Erythroblast (primary cell): ENCODE results near the gene S100A9.

Source experiments
- DNase-seq, 2 experiments: peaks; one replicate each; lab custom pipeline; 2025; lab: John Stamatoyannopoulos, UW
- GATA1 ChIP-seq: IDR thresholded peaks from 2 replicates; pipeline ENCODE4 v1.6.1; 2011; ENCODE audit warnings: low read depth, mild to moderate bottlenecking, control low read depth, low read length, moderate library complexity
- POLR2A ChIP-seq: IDR thresholded peaks from 2 replicates; pipeline ENCODE4 v1.6.1; 2011; ENCODE audit warnings: mild to moderate bottlenecking, low read length

Gene S100A9

DNA sequence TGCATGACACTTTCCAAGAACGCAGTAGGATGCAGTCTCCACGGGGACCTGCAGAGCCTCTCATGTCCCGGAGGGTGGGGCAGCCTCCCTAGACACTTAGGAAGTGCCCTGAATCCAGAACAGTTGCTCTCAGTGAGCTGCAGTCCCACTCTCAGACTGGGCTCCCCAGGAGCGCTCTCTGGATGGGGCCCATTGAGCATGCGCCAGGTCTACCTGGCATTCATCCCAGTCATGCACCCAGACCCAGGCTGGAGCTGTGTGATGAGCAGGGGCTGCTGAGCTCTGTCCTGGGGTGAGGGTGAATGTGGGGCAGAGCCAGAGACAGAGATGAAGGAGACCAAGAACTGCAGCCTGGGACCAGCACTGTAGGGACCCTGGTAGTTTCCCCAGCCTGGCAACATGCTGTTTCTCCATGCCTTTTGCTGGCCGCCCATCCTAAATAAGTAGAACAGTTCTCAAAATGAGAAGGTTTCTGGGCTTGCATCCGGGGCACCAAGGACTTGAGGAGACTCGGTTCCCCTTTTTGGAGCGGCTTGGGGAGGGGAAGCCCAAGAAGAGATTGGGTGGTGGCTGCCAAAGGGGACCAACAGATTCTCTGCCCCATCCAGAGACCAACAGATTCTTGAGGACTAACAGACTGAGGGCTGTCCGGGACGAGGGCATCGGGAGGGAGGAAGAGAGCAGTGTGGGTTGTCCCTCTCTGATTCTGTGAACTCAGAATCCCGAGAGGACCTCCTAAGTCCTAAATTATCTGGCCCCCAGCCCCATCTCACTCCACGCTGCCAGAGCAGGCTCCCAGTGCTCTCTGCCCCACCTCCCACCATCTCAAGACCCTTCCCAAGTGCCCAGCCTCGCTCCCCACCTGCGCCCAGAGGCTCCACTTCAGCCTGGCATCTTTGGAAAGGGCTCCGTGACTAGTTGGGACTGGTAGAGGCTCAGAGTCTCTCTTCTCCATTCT lies 8.0 kb upstream of the S100A9 start:
- TF ChIP-seq GATA1 (no peak), POLR2A (no peak)

DNA sequence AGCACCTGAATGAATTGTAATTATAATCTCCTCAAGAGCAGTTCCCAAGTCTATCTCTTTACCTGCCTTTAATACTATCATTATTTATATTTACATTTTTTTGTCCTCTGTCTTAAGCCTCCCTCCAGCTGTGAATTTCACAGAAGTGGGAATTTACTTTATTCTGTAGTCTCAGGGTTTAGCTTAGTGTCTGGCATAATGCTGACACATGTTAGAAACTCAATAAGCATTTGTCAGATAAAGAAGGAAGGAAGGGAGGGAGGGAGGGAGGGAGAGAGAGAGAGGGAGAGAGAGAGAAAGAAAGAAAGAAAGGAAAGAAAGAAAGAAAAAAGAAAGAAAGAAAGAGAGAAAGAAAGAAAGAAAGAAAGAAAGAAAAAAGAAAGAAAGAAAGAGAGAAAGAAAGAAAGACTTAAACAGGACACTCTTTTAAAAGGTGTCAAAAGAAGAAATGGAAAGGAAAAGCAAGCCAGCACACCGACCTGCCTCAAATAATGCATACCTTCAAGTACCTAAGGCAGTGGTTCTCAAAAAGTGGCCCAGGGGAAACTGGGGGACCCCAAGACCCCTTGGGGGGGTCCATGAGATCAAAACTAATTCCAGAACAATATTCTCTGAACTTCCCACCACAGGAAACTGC lies 7.2 kb upstream of the S100A9 start:
- peak; percentile 11 to 18 for DNase-seq
- TF ChIP-seq POLR2A (no peak), GATA1 (no peak)

More for the DNA sequence above, 8.0 kb upstream of the S100A9 start:
- peak; percentile 18 to 20 for DNase-seq

DNA sequence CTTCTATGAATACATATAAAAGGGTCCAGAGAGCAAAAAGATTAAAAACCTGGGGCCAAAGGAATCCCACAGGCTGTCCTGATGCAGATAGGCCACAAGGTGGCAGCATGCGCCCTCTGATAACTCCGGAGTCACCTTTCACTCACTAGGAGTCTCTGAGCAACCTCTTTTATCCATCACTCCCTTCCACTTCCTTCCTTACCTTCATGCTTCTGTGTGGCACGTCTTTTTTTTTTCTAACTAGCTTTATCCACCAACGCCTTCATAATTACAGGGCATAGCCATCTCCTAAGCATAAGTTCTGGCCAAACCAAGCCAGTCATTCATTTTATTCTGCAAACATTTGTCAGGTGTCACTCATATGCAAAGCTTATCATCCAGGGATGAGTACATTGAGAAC lies 5.1 kb upstream of the S100A9 start:
- DNase-seq, result peak; percentile 72 to 82
- TF ChIP-seq POLR2A, result no peak
- no peak for TF ChIP-seq GATA1

DNA sequence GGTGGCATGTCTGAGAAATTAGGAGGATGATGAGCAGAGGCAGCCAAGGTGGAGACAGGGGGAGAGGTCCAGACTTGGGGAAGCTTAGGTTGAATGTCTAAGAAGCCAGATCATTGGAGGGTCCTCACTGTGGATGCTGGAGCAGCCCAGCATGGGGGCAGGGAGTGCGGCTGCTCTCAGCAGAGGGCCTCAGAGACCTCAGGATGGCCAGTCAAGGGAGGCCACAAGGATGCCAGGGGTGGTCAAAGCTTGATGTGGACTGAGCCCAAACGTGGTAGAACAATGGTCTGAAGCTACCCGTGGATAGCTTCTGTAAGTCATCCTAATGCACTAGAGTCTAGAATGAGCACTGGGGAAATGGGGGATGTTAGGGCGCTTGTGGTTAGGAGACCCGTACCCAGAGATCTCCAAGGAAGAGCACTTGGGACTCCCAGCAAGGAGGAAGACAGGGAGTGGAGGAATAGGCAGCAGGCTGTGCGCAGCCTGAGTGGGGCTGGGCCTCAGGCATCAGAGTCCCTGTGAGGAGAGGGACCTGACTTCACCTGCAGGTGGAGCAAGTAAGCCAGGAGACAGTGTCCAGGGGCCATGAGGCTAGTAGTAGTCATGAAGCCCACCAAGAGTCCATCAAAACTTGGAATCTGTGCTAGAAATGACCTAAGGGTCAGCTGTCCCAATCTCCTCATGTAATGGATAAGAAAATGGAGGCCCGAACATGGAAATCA lies 4.3 kb upstream of the S100A9 start:
- peak; percentile 14 to 17 for DNase-seq

DNA sequence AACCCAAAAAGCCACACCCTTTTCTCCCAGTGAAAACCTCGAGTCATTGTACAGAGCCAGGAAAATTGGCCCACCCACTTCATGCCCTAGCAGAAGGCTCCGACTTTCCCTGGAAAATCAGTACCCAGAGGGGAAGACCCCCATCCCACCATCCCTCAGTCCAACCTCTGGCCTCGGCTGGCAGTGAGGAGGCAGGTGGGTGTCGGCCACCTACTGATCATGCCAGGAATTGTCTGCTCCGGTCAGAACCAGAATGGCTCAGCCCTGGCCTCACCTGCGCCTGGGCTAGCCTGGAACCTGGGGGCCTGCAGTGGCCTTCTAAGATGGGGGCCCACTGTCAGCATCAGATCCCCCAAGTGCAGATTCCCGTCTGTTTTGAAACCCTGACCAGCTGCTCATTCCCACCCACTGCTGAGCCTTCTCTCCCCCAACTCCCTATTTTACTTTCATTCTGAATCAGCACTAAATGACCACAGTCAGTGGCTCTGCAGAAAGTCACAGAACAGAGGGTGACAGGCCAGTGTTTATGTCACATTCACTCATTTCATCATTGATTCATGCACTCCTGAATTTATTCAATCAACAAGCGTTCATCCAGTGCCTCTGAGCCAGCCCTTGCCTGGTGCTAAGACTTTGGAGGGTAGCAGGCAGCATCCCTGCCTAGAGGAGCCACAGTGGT lies 3.0 kb upstream of the S100A9 start:
- no peak for DNase-seq
- TF ChIP-seq GATA1 (no peak), POLR2A (no peak)

More for the DNA sequence above, 4.3 kb upstream of the S100A9 start:
- TF ChIP-seq GATA1 (no peak), POLR2A (no peak)

DNA sequence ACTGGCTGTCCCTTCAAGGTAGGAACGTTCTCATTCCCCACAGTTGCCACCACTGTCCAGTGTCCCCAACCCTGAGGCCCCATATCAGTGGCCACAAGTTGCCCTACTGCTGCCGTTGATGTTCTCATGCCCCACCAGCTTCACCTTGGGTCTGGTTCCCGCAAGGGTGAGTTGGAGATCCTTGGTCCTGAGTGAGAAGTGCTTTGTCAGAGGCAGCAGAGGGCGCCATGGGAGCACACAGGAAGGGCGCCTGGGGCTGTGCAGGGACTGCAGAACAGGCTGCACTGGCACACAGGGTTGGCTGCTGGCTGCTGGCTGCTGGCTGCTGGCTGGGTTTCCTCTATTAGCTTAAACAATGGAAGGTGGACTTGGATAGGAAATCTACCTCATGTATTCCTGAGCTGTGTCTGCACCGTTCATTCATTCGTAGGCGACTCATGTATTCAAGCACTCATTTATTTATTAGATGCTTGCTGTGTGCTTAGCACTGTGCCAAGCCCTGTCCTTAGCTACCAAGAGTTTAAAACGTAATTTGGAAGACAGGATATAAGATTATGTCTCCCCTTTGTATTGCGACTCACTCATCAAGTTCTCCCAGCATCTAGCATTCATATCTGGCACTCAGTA lies 2.1 kb upstream of the S100A9 start:
- peak; percentile 71 to 73 for DNase-seq

DNA sequence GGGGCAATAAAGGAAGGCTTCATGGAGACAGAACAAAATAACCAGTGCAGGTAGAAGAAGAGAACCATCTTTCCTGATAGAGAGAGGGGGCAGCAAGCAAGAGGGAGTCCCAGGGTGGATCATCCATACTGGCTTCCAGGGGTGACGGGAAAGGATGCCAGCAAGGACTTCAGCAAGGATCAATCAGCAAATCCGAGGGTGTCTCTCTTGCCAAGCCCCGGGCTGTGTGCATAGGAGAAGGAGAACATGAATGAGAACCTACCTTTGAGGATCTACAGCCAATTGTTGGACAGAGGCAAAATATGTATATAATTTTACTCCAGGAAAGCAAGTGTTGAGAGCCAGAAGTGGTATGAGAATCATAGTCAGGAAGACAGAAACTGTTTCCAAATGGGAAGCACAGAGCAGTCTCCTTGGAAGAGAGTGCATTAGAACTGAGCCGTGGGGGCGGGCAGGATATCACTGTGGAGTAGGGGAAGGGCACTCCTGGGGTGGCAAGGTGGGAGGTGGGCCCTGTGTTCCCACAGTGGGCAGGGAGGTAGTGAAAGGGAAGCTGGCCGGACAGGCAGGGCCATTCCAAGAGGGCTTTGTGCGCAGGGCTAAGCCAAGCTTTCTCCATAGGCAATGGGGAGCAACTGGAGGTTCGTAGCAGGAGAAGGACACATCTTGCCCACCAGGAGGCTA lies 1.1 kb upstream of the S100A9 start:
- DNase-seq, result no peak
- TF ChIP-seq GATA1, result no peak
- no peak for TF ChIP-seq POLR2A

More for the DNA sequence above, 2.1 kb upstream of the S100A9 start:
- no peak for TF ChIP-seq POLR2A
- no peak for TF ChIP-seq GATA1

DNA sequence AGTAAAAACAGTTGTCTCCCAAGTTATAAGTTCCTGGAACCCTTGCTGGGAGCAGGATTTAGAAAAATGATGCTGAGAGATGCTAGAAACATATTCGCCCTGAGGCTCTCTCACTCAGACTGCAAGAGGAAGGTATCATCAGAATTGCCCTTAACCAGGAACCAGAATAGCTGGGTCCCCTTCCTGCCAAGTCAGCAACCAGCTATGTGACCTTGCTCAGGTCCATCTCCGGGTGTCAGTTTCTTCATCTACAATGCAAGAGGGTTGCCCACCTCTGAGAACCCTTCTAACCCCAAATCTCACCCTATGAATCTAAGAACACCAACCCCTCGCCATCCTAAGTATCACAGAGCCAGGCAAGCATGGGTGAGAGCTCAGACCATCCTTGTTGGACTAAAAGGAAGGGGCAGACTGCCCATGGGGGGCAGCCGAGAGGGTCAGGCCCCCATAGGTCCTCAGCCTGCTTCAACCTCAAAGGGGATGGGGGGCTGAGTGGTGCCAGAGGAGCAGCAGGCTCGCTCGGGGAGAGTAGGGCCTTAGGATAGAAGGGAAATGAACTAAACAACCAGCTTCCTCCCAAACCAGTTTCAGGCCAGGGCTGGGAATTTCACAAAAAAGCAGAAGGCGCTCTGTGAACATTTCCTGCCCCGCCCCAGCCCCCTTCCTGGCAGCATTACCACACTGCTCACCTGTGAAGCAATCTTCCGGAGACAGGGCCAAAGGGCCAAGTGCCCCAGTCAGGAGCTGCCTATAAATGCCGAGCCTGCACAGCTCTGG lies 390 bp upstream of the S100A9 start:
- no peak for TF ChIP-seq GATA1
- TF ChIP-seq POLR2A, result no peak
- DNase-seq, result no peak

DNA sequence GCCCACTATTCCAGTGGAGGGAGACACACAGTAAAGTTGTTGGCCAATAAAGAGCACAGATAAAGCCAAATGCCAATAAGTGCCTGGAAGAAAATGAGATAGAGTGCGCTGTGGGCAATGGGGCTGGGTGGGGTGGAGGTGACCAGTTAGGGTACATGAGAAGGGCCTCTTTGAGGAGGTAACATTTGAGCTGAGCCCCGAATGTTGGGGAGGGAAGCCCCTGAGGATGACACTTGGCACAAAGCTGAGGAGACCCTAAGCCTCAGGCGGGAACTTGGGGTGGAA lies 979 bp downstream of the S100A9 start:
- no peak for DNase-seq
- TF ChIP-seq POLR2A (no peak), GATA1 (no peak)

DNA sequence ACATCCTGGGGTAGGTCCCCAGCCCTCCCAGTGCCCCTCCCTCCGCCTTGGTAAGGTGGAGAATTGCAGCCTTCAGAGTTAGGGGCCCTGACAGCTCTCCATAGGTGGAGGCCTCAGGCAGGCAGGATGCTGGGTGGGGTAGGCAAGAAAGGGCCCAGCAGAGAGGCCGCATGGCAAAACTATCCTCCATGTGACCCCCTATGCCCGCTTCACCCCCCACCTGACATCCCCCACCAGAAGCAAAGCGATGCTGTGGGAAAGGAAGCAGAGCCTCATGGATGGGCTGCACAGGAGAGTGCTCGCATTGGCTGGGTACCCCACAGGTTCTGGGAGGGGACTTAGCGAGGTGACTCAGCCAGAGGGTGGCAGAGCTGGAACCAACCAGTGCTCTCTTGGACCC lies 1.6 kb downstream of the S100A9 start:
- no peak for DNase-seq
- no peak for TF ChIP-seq POLR2A
- no peak for TF ChIP-seq GATA1

DNA sequence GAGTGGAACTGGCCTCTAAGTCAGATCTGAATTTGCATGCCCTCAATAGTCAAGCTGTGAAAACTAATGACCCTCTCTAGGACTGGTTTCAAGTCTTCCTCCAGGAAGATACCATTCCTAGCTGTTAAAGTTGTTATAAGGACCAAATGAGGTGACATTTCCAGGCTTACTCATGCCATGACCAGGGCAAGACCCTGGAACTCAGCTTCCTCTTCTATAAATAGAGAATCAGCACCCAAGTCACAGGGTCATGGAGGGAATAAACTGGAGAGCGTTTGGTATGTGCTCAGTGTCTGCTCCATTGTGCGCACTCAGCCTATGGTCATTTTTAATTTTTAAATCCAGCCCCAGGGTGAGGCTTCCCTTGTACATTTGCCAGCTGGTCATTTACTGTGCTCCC lies 2.5 kb downstream of the S100A9 start:
- no peak for DNase-seq
- no peak for TF ChIP-seq GATA1
- no peak for TF ChIP-seq POLR2A

DNA sequence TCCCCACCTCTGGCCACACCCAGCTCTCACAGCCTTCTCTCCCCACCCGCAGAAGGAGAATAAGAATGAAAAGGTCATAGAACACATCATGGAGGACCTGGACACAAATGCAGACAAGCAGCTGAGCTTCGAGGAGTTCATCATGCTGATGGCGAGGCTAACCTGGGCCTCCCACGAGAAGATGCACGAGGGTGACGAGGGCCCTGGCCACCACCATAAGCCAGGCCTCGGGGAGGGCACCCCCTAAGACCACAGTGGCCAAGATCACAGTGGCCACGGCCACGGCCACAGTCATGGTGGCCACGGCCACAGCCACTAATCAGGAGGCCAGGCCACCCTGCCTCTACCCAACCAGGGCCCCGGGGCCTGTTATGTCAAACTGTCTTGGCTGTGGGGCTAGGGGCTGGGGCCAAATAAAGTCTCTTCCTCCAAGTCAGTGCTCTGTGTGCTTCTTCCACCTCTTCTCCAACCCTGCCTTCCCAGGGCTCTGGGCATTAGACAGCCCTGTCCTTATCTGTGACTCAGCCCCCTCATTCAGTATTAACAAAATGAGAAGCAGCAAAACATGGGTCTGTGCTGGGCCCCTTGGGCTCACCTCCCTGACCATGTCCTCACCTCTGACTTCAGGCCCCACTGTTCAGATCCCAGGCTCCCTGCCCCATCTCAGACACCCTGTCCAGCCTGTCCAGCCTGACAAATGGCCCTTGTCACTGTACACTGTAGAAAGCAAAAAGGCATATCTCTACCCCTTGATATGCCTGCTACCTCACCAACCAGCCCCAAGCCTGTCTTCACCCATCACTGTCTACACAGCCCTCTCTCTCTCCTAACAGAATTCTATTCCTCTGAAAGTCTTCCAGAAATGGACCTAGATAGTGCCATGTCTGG lies 3.2 kb downstream of the S100A9 start:
- TF ChIP-seq POLR2A (no peak), GATA1 (no peak)
- no peak for DNase-seq
